HPDE6-E6E7 (cell line): ENCODE data around the gene XKR3.
"Not testable (repeated sequence)": the region's sequence is repeated elsewhere in the genome, so short reads cannot be mapped to it uniquely, and the experiment has no call there.

Experiments
- DNase-seq: peaks from one replicate; pipeline ENCODE4 v3.0.0; 2011; ENCODE audit warnings: missing footprints; ENCODE audit errors: extremely low spot score

XKR3 gene

GRCh38 chr22:16806401-16806800 lies 18.8 kb downstream of the XKR3 start:
- DNase-seq, result no peak

- no peak for DNase-seq
Observed at GRCh38 chr22:16804882-16805281, 20.3 kb downstream of the XKR3 start.

- no peak for DNase-seq
Observed at GRCh38 chr22:16803255-16803917, 21.8 kb downstream of the XKR3 start.

- DNase-seq, result no peak
Observed at GRCh38 chr22:16801571-16801970, 23.6 kb downstream of the XKR3 start.

- no peak for DNase-seq
Observed at GRCh38 chr22:16801088-16801487, 24.1 kb downstream of the XKR3 start.

- no peak for DNase-seq
Observed at GRCh38 chr22:16800358-16800757, 24.9 kb downstream of the XKR3 start.

DNA sequence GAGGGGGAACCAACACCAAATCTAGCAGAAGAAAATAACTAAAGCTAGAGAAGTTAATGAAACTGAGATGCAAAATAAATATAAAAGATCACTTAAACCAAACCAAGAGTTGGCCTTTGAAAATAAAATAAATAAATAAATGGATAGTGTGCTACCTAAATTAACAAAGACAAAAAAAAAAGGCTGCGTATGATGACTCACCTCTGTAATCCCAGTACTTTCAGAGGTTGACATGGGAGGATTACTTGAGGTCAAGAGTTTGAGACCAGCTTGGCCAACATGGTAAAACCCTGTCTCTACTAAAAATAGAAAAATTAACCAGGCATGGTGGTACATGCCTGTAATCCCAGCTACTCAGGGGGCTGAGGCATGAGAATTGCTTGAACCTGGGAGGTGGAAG lies 29.7 kb downstream of the XKR3 start:
- DNase-seq, result not testable (repeated sequence)

DNA sequence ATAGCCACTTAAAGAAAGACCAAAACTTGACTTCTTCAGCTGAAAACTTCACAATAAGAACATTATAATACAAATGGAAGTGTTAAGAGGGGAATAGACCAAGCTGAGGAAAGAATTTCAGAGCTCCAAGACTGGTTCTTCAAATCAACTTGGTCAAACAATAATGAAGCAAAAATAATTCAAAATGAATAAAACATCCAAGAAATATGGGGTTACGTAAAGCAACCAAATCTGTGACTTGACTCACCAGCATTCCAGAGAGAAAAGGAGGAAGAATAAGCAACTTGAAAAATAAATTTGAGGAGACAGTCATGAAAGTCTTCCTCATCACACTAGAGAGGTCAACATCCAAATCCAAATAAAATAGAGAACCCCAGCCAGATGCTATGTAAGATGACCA lies 31.4 kb downstream of the XKR3 start:
- no peak for DNase-seq

DNA sequence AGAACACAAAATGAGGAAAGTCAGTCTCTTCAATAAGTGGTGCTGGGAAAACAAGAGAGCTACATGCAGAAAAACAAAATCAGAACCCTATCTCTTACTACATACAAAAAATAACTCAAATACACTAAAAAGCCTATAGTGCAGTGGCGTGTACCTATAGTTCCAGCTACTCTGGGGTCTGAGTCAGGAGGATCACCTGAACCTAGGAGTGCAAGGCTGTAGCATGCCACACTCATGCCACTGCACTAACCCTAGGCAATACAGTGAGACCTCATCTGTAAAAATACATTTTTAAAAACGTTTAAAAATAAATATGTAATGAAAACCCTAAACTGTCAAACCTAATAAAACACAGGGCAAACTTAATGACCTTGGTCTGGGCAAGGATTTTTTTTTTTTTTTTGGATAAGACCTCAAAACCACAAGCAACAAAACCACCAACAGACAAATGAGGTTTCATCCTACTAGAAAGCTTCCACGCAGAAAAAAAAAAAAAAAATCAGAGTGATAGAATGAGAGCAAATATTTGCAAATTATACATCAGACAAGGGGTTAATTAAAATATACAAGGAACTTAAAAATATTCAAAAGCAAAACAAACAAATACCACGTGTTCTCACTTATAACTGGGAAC lies 35.2 kb downstream of the XKR3 start:
- DNase-seq, result no peak

GRCh38 chr22:16783930-16784354 lies 41.3 kb downstream of the XKR3 start:
- peak; percentile 2 for DNase-seq

DNA sequence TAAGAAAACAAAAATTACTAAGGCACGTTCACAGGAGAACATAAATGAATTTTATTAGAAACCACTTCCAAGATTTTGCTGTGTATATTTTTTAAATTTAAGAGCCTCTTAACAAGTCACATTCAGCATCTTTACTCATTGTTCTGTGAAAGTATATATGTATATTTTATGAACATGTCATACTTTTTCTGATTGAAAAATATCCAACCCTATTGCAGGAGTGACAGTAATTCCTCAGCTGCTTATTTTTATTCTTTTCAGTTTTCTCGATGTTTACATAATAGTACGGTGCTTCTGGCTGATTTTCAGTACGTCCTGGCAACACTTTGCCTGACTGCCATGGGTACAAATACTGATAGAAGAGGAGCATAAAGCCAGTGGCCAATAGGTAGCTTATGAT lies 41.8 kb downstream of the XKR3 start:
- DNase-seq, result no peak

DNA sequence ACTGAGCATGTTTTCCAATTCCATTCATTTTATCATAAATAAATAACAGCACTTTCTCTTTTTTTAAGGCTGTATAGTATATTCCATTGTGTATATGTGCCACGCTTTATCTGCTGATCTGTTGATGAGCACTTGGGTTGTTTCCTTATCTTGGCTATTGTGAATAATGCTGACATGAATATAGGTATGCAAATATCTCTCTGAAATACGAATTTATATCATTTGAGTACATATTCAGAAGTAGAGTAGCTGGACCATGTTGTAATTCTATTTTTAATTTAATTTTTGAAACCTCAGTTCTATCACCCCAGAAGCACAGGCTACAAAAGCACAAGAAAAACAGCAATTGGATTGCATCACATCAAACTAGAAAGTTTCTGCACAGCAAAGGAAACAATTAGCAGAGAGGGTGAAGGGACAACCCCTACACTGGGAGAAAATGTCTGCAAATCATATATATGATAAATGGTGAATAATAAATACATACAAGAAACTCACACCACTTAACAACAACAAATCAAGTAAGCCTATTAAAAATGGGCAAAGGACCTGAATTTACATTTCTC lies 43.4 kb downstream of the XKR3 start:
- no peak for DNase-seq

DNA sequence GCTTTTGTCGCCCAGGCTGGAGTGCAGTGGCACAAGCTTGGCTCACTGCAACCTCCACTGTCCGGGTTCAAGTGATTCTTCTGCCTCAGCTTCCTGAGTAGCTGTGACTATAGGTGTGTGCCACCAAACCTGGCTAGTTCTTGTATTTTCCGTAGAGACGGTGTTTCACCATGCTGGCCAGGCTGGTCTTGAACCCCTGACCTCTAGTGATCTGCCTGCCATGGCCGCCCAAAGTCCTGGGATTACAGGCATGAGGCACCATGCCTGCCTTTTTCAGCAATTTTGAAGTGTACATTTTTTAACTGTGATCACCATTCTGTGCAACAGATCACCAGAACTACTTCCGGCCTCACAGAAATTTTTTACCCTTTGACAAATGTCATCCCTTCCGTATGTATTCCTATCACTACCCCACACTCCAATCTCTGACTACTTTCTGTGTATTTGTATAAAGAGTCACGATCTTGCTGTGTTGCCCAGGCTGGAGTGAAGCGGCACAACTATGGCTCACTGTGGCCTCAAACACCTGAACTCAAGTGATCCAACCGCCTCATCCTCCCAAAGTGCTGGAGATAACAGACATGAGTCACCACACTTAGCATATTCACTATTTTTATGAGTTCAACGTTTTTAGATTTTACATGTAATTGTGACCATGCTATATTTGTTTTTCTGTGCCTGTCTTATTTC lies 44.0 kb downstream of the XKR3 start:
- no peak for DNase-seq

GRCh38 chr22:16777284-16777924 lies 47.8 kb downstream of the XKR3 start:
- DNase-seq, result no peak

GRCh38 chr22:16776080-16776479 lies 49.1 kb downstream of the XKR3 start:
- DNase-seq, result no peak

GRCh38 chr22:16774911-16775500 lies 50.2 kb downstream of the XKR3 start:
- no peak for DNase-seq

DNA sequence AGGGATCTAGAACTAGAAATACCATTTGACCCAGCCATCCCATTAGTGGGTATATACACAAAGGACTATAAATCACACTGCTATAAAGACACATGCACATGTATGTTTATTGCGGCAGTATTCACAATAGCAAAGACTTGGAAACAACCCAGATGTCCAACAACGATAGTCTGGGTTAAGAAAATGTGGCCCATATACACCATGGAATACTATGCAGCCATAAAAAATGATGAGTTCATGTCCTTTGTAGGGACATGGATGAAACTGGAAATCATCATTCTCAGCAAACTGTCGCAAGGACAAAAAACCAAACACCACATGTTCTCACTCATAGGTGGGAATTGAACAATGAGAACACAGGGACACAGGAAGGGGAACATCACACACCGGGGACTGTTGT lies 53.6 kb downstream of the XKR3 start:
- DNase-seq, result not testable (repeated sequence)

DNA sequence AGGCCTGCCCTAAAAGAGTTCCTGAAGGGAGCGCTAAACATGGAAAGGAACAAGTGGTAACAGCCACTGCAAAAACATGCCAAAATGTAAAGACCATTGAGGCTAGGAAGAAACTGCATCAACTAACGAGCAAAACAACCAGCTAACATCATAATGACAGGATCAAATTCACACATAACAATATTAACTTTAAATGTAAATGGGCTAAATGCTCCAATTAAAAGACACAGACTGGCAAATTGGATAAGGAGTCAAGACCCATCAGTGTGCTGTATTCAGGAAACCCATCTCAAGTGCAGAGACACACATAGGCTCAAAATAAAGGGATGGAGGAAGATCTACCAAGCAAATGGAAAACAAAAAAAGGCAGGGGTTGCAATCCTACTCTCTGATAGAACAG lies 57.3 kb downstream of the XKR3 start:
- not testable (repeated sequence) for DNase-seq

DNA sequence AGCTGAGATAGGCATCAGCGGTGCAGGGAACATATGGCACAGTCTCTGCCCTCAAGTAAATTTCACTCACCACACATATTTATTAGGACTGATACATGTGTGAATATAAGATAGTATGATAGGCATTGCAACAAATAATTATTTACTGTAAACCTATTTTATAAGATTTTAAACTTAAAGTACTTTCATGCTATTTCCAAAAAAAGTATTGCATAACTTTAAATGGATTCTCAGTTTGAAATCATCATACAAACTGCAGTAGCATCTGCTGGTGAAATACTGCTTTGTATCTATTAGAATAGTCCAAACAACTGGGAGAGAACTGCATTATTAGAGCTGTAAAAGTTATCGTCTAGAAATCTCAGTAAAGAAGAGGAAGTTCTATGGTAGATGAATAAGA lies 63.0 kb downstream of the XKR3 start:
- DNase-seq, result not testable (repeated sequence)

DNA sequence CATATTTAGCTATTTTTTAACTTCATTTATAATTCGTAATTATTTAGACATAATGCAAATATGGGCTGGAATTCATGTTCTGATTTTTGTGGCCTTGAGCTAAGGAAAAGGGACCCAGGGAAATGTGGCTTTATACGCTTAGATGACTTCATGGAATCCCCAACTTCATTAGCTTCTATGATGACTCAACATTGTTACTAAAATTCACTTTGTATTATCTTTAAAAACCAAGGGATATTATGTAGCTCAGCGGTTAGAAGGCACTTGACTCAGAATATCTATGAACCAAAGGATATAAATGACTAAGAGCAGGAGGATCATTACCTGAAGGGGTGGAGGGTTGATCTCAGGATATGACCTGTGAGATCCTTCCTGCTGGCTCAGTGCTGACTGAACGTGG lies 64.8 kb downstream of the XKR3 start:
- DNase-seq, result not testable (repeated sequence)

DNA sequence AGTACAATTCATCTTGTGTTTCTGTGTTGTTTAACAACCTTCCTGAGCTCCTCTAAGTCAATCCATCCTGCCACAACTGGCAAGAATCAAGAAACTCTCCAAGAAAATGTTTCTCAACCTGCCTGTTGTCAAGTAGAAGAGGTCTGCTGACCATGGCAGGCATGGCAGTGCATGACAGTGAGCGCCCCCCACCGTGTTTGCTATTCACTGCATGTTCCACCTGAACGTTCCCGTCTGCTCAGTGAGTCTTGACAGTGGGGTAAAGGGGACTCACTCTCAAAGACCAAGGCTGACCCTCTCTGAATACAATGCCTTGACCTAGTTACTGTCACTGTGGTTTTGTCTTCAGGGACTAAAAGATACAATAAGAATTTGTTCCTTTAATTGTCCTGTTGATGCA lies 75.9 kb downstream of the XKR3 start:
- DNase-seq, result not testable (repeated sequence)
